COLO829 (cell line): ENCODE measurements around the gene MTPN.

Experiments
- DNase-seq: peaks from one replicate; pipeline ENCODE4 v3.0.0; 2012; ENCODE audit warnings: low spot score

Gene MTPN

GRCh38 chr7:135956393-135956792, 20.8 kb downstream of the MTPN start:
- DNase-seq: no peak

GRCh38 chr7:135950972-135951371, 26.2 kb downstream of the MTPN start:
- no peak for DNase-seq

- DNase-seq: no peak
Measured at GRCh38 chr7:135950429-135950828, 26.7 kb downstream of the MTPN start.

- DNase-seq: no peak
Measured at GRCh38 chr7:135946289-135947055, 30.7 kb downstream of the MTPN start.

- no peak for DNase-seq
Measured at GRCh38 chr7:135944753-135945152, 32.4 kb downstream of the MTPN start.

GRCh38 chr7:135943134-135943879, 33.9 kb downstream of the MTPN start:
- DNase-seq: peak; percentile 35

GRCh38 chr7:135942614-135943013, 34.5 kb downstream of the MTPN start:
- no peak for DNase-seq

- DNase-seq: no peak
Measured at GRCh38 chr7:135940077-135941075, 36.8 kb downstream of the MTPN start.

GRCh38 chr7:135939261-135939812, 37.8 kb downstream of the MTPN start:
- peak; percentile 33 for DNase-seq

GRCh38 chr7:135938563-135938962, 38.6 kb downstream of the MTPN start:
- no peak for DNase-seq

GRCh38 chr7:135938086-135938485, 39.1 kb downstream of the MTPN start:
- DNase-seq: no peak

GRCh38 chr7:135936497-135937217, 40.5 kb downstream of the MTPN start:
- DNase-seq: no peak

- DNase-seq: no peak
Measured at GRCh38 chr7:135934651-135935050, 42.5 kb downstream of the MTPN start.

- DNase-seq: no peak
Measured at GRCh38 chr7:135933509-135934188, 43.5 kb downstream of the MTPN start.

- DNase-seq: no peak
Measured at GRCh38 chr7:135932131-135932530, 45.0 kb downstream of the MTPN start.

- DNase-seq: no peak
Measured at GRCh38 chr7:135930565-135931461, 46.3 kb downstream of the MTPN start.

- no peak for DNase-seq
Measured at GRCh38 chr7:135929722-135930141, 47.4 kb downstream of the MTPN start.

GRCh38 chr7:135929249-135929648, 47.9 kb downstream of the MTPN start:
- no peak for DNase-seq

- no peak for DNase-seq
Measured at GRCh38 chr7:135928136-135928535, 49.0 kb downstream of the MTPN start.

GRCh38 chr7:135925210-135925609, 51.9 kb downstream of the MTPN start:
- DNase-seq: no peak
